K562 (cell line): ENCODE data around the gene ATP10B. TPM values are rescaled to one million over a fixed set of nuclear protein-coding genes. Genes with fewer than 3 reads are reported as not detected.
"Not testable (repeated sequence)": the region's sequence is repeated elsewhere in the genome, so short reads cannot be mapped to it uniquely, and the experiment has no call there.

Source experiments
- ATAC-seq: fragments of 200-7000 bp; cut with Tn5 transposase; 3 replicates; pipeline ENCODE4 v1.9.1; 2020; ENCODE audit warnings: moderate library complexity
- BruUV-seq: library from RNA; stranded (reverse); fragments of 400-500 nt; replicated peaks from 2 replicates; lab custom pipeline; 2021; lab: Mats Ljungman, UMichigan
- CTCF ChIA-PET: fragments of 300-600 bp; formaldehyde crosslinking; extraction: SDS; loops from one replicate; lab custom pipeline; 2021; ENCODE audit warnings: low intra/inter-chr PET ratio; lab: Yijun Ruan, JAX
- POLR2A ChIA-PET: fragments of 300-600, 350-650 bp; sonication (Branson Sonifier 250); formaldehyde crosslinking; extraction: SDS; loops from one replicate; lab custom pipeline; 2021; ENCODE audit warnings: antibody characterized with exemption, inconsistent platforms; lab: Yijun Ruan, JAX
- DNase-seq, 4 experiments: peaks; one replicate each; pipeline versions ENCODE4 v3.0.0 to v3.0.0-alpha.2; 2011 to 2018; ENCODE audit warnings: low spot score in 3 of 4, mixed read lengths in 3 of 4; ENCODE audit errors: extremely low read depth in 1 of 4
- FAIRE-seq: peaks from 2 replicates; lab custom pipeline; 2011; peaks lifted over from hg19 to GRCh38; lab: Jason Lieb, UNC
- H2AFZ ChIP-seq: 2 replicates; pipeline ENCODE4 v1.6.0; 2011; ENCODE audit warnings: low read depth, low read length, control low read depth, inconsistent platforms
- H3K27ac ChIP-seq: fragments of 200-600 bp; 3 replicates; pipeline ENCODE4 v1.8.0; 2011; ENCODE audit warnings: low read depth, mild to moderate bottlenecking, control low read depth, inconsistent platforms, low read length, moderate library complexity, mixed read lengths; ENCODE audit errors: extremely low read depth
- H3K27me3 ChIP-seq, 2 experiments: fragments of 300-600 bp in 1 of 2; 2 replicates in 1 of 2; 3 replicates in 1 of 2; pipeline versions ENCODE4 v1.6.0 to v1.8.0; 2011; ENCODE audit warnings: inconsistent platforms in 2 of 2, low read length in 2 of 2, mild to moderate bottlenecking in 1 of 2, mixed read lengths in 1 of 2, moderate library complexity in 1 of 2; ENCODE audit not compliant: control insufficient read depth in 2 of 2, insufficient read depth in 2 of 2
- H3K36me3 ChIP-seq: fragments of 300-600 bp; 3 replicates; pipeline ENCODE4 v1.8.0; 2011; ENCODE audit warnings: mild to moderate bottlenecking, low read length, inconsistent platforms; ENCODE audit not compliant: control insufficient read depth, insufficient read depth
- H3K4me1 ChIP-seq, 2 experiments: fragments of 200-600 bp in 1 of 2; replicated peaks in 1 of 2; 2 replicates in 1 of 2; 3 replicates in 1 of 2; pipeline versions ENCODE4 v1.5.1 to v1.8.0; 2011; ENCODE audit warnings: inconsistent platforms in 2 of 2, low read length in 2 of 2, mild to moderate bottlenecking in 1 of 2, mixed read lengths in 1 of 2, moderate library complexity in 1 of 2; ENCODE audit not compliant: control insufficient read depth in 2 of 2, insufficient read depth in 2 of 2
- H3K4me2 ChIP-seq: 2 replicates; pipeline ENCODE4 v1.6.1; 2011; ENCODE audit warnings: low read length, control low read depth, inconsistent platforms, mixed read lengths; ENCODE audit not compliant: insufficient read depth
- H3K4me3 ChIP-seq: fragments of 200-600 bp; sonication (generic), shearing (Covaris generic); 2 replicates; pipeline ENCODE4 v1.5.1; 2016; ENCODE audit warnings: control low read depth, inconsistent platforms
- H3K79me2 ChIP-seq: fragments of 200-600 bp; 3 replicates; pipeline ENCODE4 v1.8.0; 2011; ENCODE audit warnings: low read length, inconsistent platforms; ENCODE audit not compliant: control insufficient read depth, insufficient read depth
- H3K9ac ChIP-seq, 2 experiments: 2 replicates each; pipeline versions ENCODE4 v1.6.0 to v1.6.1; 2011; ENCODE audit warnings: low read depth in 2 of 2, low read length in 2 of 2, control low read depth in 1 of 2, inconsistent platforms in 1 of 2, mild to moderate bottlenecking in 1 of 2, mixed read lengths in 1 of 2; ENCODE audit not compliant: insufficient read depth in 1 of 2
- H3K9me1 ChIP-seq: one replicate; pipeline ENCODE4 v1.6.0; 2011; ENCODE audit warnings: inconsistent platforms, mild to moderate bottlenecking, low read length, moderate library complexity; ENCODE audit not compliant: control insufficient read depth, insufficient read depth
- H3K9me3 ChIP-seq: replicated peaks from 2 replicates; pipeline ENCODE4 v1.5.1; 2011; ENCODE audit warnings: low read depth, low read length, inconsistent platforms; ENCODE audit not compliant: control insufficient read depth, insufficient read depth
- H4K20me1 ChIP-seq: replicated peaks from 2 replicates; pipeline ENCODE4 v1.6.1; 2011; ENCODE audit warnings: low read length, inconsistent platforms, mixed read lengths; ENCODE audit not compliant: control insufficient read depth, insufficient read depth
- SRSF3 ChIP-seq: fragments of 200-400 bp; formaldehyde crosslinking; IDR thresholded peaks from 2 replicates; pipeline ENCODE4 v1.6.1; 2016; ENCODE audit warnings: mild to moderate bottlenecking, low read length, moderate library complexity; ENCODE audit not compliant: insufficient read depth
- TRIM24 ChIP-seq, 2 experiments: fragments of 450-650 bp; IDR thresholded peaks; 2 replicates each; pipeline ENCODE4 v1.6.1; 2016
- TRIM28 ChIP-seq: fragments of 450-650 bp; IDR thresholded peaks from 2 replicates; pipeline ENCODE4 v1.6.1; 2017
- ZNF696 ChIP-seq: fragments of 250-450 bp; sonication (Bioruptor Pico); conservative IDR thresholded peaks from 2 replicates; pipeline ENCODE4 v1.4.0; 2020; ENCODE audit warnings: mild to moderate bottlenecking, moderate library complexity
- WGBS: fragments of 100-300 bp; shearing (Covaris generic); methylation state at CpG from one replicate; pipeline ENCODE4 v1.1.6; 2016; ENCODE audit warnings: low coverage, mixed read lengths; ENCODE audit not compliant: insufficient coverage; ENCODE audit errors: missing lambda C conversion rate; 5-methylcytosine and 5-hydroxymethylcytosine counted together
- in situ Hi-C: fragments of 300-500 bp; cut with MboI; formaldehyde crosslinking; loops from 4 replicates; pipeline ENCODE4 v1.15.0; 2018; ENCODE audit warnings: inconsistent platforms, mixed read lengths
- intact Hi-C: fragments of 100-400 bp; cut with micrococcal nuclease; formaldehyde crosslinking; loops from 2 replicates; pipeline ENCODE4 v1.14.2; 2022
- polyA plus RNA-seq, 8 experiments: library from polyadenylated mRNA; depleted of rRNA in 4 of 8; stranded (reverse) in 5 of 8; unstranded in 3 of 8; fragments of >200 nt; fragmentation: Nextera tagmentation in 2 of 8; fragmentation: Illumina TruSeq in 1 of 8; extraction: Ambion mirVana in 2 of 8; extraction: Trizol in 1 of 8; gene quantifications; 2 replicates each; pipeline versions ENCODE4 v1.2.1 to v1.2.3, GENCODE V29; 2011 to 2014; ENCODE audit warnings: inconsistent platforms in 1 of 8, missing spikeins in 1 of 8
- total RNA-seq, 7 experiments: library from RNA; depleted of rRNA in 6 of 7; stranded (reverse); fragments of >200 nt in 6 of 7; fragmentation: Illumina TruSeq in 2 of 7; extraction: Trizol in 2 of 7; gene quantifications; 2 replicates each; pipeline versions ENCODE4 v1.2.1 to v1.2.3, GENCODE V29; 2011 to 2021; ENCODE audit warnings: low replicate concordance in 1 of 7
- TF ChIP-seq, protein P1 (sequence below): fragments of 450-650 bp; IDR thresholded peaks from 2 replicates; pipeline ENCODE4 v1.6.1; 2017; ENCODE audit warnings: antibody characterized with exemption
- TF ChIP-seq, protein P2 (sequence below): fragments of 450-650 bp; IDR thresholded peaks from one replicate; pipeline ENCODE4 v1.6.1; 2018; ENCODE audit warnings: mild to moderate bottlenecking, moderate library complexity; ENCODE audit not compliant: partially characterized antibody
- TF ChIP-seq, protein P3 (sequence below): sonication (generic); formaldehyde crosslinking; IDR thresholded peaks from 2 replicates; pipeline ENCODE4 v1.8.1; 2023; ENCODE audit warnings: mild to moderate bottlenecking, missing genetic modification reagents

ATP10B gene
- total and polyA plus RNA-seq, 9 of the 15 experiments (the other 6 are each of a cell fraction or from before 2014, with no cell fraction given), result 0.04 TPM; not detected in 8

DNA sequence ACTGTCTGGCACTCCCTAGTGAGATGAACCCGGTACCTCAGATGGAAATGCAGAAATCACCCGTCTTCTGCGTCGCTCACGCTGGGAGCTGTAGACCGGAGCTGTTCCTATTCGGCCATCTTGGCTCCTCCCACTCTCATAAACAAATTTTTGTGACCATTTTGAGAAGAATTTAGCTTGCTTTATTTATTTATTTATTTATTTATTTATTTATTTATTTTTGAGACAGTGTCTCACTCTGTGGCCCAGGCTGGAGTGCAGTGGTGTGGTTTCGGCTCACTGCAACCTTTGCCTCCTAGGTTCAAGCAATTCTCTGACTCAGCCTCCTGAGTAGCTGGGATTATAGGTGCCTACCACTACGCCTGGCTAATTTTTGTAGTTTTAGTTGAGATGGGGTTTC is 136.5 kb downstream of the ATP10B start:
- FAIRE-seq, H3K27me3 ChIP-seq, DNase-seq, H3K36me3 ChIP-seq, H3K27ac ChIP-seq, H3K4me3 ChIP-seq, H3K9me3 ChIP-seq, H3K4me1 ChIP-seq, intact Hi-C loops, ATAC-seq, H4K20me1 ChIP-seq, POLR2A ChIA-PET, H3K4me2 ChIP-seq, H3K9ac ChIP-seq, in situ Hi-C loops, CTCF ChIA-PET, H3K79me2 ChIP-seq, H2AFZ ChIP-seq, H3K9me1 ChIP-seq, BruUV-seq: not testable (repeated sequence)
- 0% methylated on average over 4 of the region's 9 CpGs for WGBS

DNA sequence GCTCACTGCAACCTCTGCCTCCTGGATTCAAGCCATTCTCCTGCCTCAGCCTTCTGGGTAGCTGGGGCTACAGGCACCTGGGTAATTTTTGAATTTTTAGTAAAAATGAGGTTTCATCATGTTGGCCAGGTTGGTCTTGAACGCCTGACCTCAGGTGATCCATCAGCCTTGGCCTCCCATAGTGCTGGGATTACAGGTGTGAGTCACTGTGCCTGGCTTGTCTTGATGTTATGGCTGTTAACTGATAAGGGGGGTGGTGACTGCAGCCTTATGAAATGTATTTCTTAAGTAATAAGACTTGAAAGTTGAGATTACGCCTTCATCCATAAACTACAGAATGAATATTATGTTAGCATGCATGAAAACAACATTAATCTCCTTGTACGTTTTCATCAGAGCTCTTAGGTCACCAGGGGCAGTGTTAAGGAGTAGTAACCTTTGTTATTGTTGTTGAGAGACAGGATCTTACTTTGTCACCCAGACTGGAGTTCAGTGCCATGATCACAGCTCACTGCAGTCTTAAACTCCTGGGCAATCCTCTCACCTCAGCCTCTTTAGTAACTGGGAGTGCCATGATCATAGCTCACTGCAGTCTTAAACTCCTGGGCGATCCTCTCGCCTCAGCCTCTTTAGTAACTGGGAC is 148.3 kb downstream of the ATP10B start:
- Histone ChIP-seq H3K4me3 (no peak overlapping the region), H3K27me3 (no peaks in the 10 kb centered on the region), H3K27ac (no peak overlapping the region), H4K20me1 (no peaks in the 10 kb centered on the region), H3K9ac (no peak overlapping the region), H3K4me1 (no peaks in the 10 kb centered on the region), H3K9me3 (no peaks in the 10 kb centered on the region), H2AFZ (no peak overlapping the region), H3K79me2 (no peaks in the 10 kb centered on the region), H3K9me1 (no peaks in the 10 kb centered on the region), H3K36me3 (no peaks in the 10 kb centered on the region), H3K4me2 (no peak overlapping the region)
- DNase-seq (no peak), ATAC-seq (no peak), FAIRE-seq (no peak)
- WGBS, result 0% methylated on average over 5 of the region's 5 CpGs
- intact Hi-C loops, result no loop called here
- in situ Hi-C loops, result no loop called here
- BruUV-seq, result no TSS peak
- ChIA-PET POLR2A (interaction anchor here (0.6 kb wide), 1 partner anchor 1017 kb away, joined by 3 read pairs; no protein-coding TSS in a partner anchor), CTCF (no interaction called here)
- TF ChIP-seq ZNF696 (CRISPR knock-in tag), result no peak
- TF ChIP-seq TRIM28, result no peak
- no peak for TF ChIP-seq SRSF3
- TF ChIP-seq, protein P1, sequence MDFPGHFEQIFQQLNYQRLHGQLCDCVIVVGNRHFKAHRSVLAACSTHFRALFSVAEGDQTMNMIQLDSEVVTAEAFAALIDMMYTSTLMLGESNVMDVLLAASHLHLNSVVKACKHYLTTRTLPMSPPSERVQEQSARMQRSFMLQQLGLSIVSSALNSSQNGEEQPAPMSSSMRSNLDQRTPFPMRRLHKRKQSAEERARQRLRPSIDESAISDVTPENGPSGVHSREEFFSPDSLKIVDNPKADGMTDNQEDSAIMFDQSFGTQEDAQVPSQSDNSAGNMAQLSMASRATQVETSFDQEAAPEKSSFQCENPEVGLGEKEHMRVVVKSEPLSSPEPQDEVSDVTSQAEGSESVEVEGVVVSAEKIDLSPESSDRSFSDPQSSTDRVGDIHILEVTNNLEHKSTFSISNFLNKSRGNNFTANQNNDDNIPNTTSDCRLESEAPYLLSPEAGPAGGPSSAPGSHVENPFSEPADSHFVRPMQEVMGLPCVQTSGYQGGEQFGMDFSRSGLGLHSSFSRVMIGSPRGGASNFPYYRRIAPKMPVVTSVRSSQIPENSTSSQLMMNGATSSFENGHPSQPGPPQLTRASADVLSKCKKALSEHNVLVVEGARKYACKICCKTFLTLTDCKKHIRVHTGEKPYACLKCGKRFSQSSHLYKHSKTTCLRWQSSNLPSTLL, result no peak
- TF ChIP-seq, protein P2, sequence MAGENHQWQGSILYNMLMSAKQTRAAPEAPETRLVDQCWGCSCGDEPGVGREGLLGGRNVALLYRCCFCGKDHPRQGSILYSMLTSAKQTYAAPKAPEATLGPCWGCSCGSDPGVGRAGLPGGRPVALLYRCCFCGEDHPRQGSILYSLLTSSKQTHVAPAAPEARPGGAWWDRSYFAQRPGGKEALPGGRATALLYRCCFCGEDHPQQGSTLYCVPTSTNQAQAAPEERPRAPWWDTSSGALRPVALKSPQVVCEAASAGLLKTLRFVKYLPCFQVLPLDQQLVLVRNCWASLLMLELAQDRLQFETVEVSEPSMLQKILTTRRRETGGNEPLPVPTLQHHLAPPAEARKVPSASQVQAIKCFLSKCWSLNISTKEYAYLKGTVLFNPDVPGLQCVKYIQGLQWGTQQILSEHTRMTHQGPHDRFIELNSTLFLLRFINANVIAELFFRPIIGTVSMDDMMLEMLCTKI, result no peak
- TF ChIP-seq, protein P3, sequence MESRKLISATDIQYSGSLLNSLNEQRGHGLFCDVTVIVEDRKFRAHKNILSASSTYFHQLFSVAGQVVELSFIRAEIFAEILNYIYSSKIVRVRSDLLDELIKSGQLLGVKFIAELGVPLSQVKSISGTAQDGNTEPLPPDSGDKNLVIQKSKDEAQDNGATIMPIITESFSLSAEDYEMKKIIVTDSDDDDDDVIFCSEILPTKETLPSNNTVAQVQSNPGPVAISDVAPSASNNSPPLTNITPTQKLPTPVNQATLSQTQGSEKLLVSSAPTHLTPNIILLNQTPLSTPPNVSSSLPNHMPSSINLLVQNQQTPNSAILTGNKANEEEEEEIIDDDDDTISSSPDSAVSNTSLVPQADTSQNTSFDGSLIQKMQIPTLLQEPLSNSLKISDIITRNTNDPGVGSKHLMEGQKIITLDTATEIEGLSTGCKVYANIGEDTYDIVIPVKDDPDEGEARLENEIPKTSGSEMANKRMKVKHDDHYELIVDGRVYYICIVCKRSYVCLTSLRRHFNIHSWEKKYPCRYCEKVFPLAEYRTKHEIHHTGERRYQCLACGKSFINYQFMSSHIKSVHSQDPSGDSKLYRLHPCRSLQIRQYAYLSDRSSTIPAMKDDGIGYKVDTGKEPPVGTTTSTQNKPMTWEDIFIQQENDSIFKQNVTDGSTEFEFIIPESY (CRISPR knock-in tag), result no peak
- no peak for TF ChIP-seq TRIM24 (IDR thresholded peaks at IDR 0.05)
